ENCODE data around the gene IP6K1. TPM values are rescaled to one million over a fixed set of nuclear protein-coding genes. Genes with fewer than 3 reads are reported as not detected.

Gene IP6K1
- polyA plus RNA-seq, 1 donor (not counting 4 experiments of a cell fraction or from before 2014, with no cell fraction given), result 24.5 TPM

GRCh38 chr3:49715611-49716121, 70.7 kb downstream of the IP6K1 start:
- Histone ChIP-seq H3K9me1 (ENCODE audit: control insufficient read depth, extremely low read depth, insufficient read depth, low read length) (no peaks in the 10 kb centered on the region), H3K36me3 (ENCODE audit: control insufficient read depth in 2 of 2, extremely low read depth in 1 of 2, insufficient read depth in 2 of 2, low read length in 2 of 2) (peaks cover 3 to 21% of the 10 kb centered on the region in 2 experiments), H4K20me1 (ENCODE audit: control insufficient read depth, extremely low read depth, insufficient read depth, low read length) (peaks cover 11% of the 10 kb centered on the region), H3K4me1 (ENCODE audit: control insufficient read depth, extremely low read depth, insufficient read depth, low read length) (peaks cover 19% of the 10 kb centered on the region), H3K27me3 (ENCODE audit: control insufficient read depth, extremely low read depth, insufficient read depth, low read length) (no peaks in the 10 kb centered on the region), H2AFZ (ENCODE audit: control insufficient read depth, low read length) (no peak overlapping the region), H3K4me3 (ENCODE audit: control insufficient read depth in 2 of 3, extremely low read depth in 1 of 3, insufficient read depth in 2 of 3, low read depth in 1 of 3, low read length in 3 of 3) (no peak overlapping the region), H3K9ac (ENCODE audit: control insufficient read depth, extremely low read depth, insufficient read depth, low read length) (no peak overlapping the region), H3K4me2 (ENCODE audit: control insufficient read depth, extremely low read depth, insufficient read depth, low read depth, low read length) (no peak overlapping the region), H3K79me2 (ENCODE audit: control insufficient read depth, insufficient read depth, low read length) (no peaks in the 10 kb centered on the region), H3K27ac (ENCODE audit: control insufficient read depth, insufficient read depth, low read length) (no peak overlapping the region), H3K9me3 (ENCODE audit: control insufficient read depth, low read depth, low read length) (no peaks in the 10 kb centered on the region)
- no peak for DNase-seq (ENCODE audit: low read depth, low spot score)
- FAIRE-seq, result no peak
- dilution Hi-C loops (cut with MboI; ENCODE audit: extremely low pct_ligation_motif_present, low sequenced_read_pairs), result no loop called here
- no peak for TF ChIP-seq EZH2 (IDR thresholded peaks at IDR 0.05; ENCODE audit: low read length)
- TF ChIP-seq CTCF (optimal IDR thresholded peaks at IDR 0.05 in 1 of 3, IDR thresholded peaks at IDR 0.05 in 1 of 3, conservative IDR thresholded peaks at IDR 0.05 in 1 of 3; ENCODE audit: extremely low read depth in 1 of 3, insufficient read depth in 2 of 3, low read length in 3 of 3), result no peak

GRCh38 chr3:49714728-49715550, 71.4 kb downstream of the IP6K1 start:
- Histone ChIP-seq H3K79me2 (ENCODE audit: control insufficient read depth, insufficient read depth, low read length) (no peaks in the 10 kb centered on the region), H3K27ac (ENCODE audit: control insufficient read depth, insufficient read depth, low read length) (no peak overlapping the region), H4K20me1 (ENCODE audit: control insufficient read depth, extremely low read depth, insufficient read depth, low read length) (peaks cover 10% of the 10 kb centered on the region), H3K4me1 (ENCODE audit: control insufficient read depth, extremely low read depth, insufficient read depth, low read length) (peaks cover 17% of the 10 kb centered on the region), H3K4me2 (ENCODE audit: control insufficient read depth, extremely low read depth, insufficient read depth, low read depth, low read length) (no peak overlapping the region), H3K9me3 (ENCODE audit: control insufficient read depth, low read depth, low read length) (no peaks in the 10 kb centered on the region), H3K27me3 (ENCODE audit: control insufficient read depth, extremely low read depth, insufficient read depth, low read length) (no peaks in the 10 kb centered on the region), H3K4me3 (ENCODE audit: control insufficient read depth in 2 of 3, extremely low read depth in 1 of 3, insufficient read depth in 2 of 3, low read depth in 1 of 3, low read length in 3 of 3) (no peak overlapping the region), H3K9ac (ENCODE audit: control insufficient read depth, extremely low read depth, insufficient read depth, low read length) (no peak overlapping the region), H3K9me1 (ENCODE audit: control insufficient read depth, extremely low read depth, insufficient read depth, low read length) (no peaks in the 10 kb centered on the region), H2AFZ (ENCODE audit: control insufficient read depth, low read length) (no peak overlapping the region), H3K36me3 (ENCODE audit: control insufficient read depth in 2 of 2, extremely low read depth in 1 of 2, insufficient read depth in 2 of 2, low read length in 2 of 2) (peaks cover 0 to 17% of the 10 kb centered on the region in 2 experiments)
- dilution Hi-C loops (cut with MboI; ENCODE audit: extremely low pct_ligation_motif_present, low sequenced_read_pairs), result no loop called here
- TF ChIP-seq EZH2 (IDR thresholded peaks at IDR 0.05; ENCODE audit: low read length) (no peak), CTCF (optimal IDR thresholded peaks at IDR 0.05 in 1 of 3, IDR thresholded peaks at IDR 0.05 in 1 of 3, conservative IDR thresholded peaks at IDR 0.05 in 1 of 3; ENCODE audit: extremely low read depth in 1 of 3, insufficient read depth in 2 of 3, low read length in 3 of 3) (no peak)
- FAIRE-seq (no peak), DNase-seq (ENCODE audit: low read depth, low spot score) (no peak)
